ENCODE data around the gene NINJ2. TPM values are rescaled to one million over a fixed set of nuclear protein-coding genes. Genes with fewer than 3 reads are reported as not detected.

NINJ2 gene
- total RNA-seq, 2 donors from 2014 or later: 2.1 to 4.2 TPM

DNA sequence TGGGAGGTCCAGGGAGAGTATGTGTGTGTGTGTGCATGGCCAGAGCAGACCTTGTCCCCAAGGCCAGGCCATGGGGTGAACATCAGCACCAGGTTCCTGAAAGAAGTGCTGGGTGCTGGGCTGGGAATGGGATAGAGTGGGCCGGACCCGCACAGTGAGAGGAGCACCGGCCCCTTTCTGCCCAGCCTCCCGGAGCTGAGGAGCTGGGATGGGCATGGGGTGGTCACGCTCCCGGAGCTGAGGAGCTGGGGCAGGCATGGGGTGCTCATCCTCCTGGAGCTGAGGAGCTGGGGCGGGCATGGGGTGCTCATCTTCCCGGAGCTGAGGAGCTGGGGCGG is 120.2 kb downstream of the NINJ2 start:
- Histone ChIP-seq H3K9me3 (no peaks in the 10 kb centered on the region), H3K27ac (no peak overlapping the region), H3K36me3 (no peaks in the 10 kb centered on the region), H3K4me1 (peaks cover 7% of the 10 kb centered on the region), H3K9ac (ENCODE audit: low read depth in 2 of 2, low read length in 2 of 2) (no peak overlapping the region), H3K27me3 (no peaks in the 10 kb centered on the region), H3K4me3 (no peak overlapping the region)
- intact Hi-C loops (cut with DNase I): no loop called here
- no peak for DNase-seq
- TF ChIP-seq, protein P1, sequence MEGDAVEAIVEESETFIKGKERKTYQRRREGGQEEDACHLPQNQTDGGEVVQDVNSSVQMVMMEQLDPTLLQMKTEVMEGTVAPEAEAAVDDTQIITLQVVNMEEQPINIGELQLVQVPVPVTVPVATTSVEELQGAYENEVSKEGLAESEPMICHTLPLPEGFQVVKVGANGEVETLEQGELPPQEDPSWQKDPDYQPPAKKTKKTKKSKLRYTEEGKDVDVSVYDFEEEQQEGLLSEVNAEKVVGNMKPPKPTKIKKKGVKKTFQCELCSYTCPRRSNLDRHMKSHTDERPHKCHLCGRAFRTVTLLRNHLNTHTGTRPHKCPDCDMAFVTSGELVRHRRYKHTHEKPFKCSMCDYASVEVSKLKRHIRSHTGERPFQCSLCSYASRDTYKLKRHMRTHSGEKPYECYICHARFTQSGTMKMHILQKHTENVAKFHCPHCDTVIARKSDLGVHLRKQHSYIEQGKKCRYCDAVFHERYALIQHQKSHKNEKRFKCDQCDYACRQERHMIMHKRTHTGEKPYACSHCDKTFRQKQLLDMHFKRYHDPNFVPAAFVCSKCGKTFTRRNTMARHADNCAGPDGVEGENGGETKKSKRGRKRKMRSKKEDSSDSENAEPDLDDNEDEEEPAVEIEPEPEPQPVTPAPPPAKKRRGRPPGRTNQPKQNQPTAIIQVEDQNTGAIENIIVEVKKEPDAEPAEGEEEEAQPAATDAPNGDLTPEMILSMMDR (IDR thresholded peaks at IDR 0.05): no peak

DNA sequence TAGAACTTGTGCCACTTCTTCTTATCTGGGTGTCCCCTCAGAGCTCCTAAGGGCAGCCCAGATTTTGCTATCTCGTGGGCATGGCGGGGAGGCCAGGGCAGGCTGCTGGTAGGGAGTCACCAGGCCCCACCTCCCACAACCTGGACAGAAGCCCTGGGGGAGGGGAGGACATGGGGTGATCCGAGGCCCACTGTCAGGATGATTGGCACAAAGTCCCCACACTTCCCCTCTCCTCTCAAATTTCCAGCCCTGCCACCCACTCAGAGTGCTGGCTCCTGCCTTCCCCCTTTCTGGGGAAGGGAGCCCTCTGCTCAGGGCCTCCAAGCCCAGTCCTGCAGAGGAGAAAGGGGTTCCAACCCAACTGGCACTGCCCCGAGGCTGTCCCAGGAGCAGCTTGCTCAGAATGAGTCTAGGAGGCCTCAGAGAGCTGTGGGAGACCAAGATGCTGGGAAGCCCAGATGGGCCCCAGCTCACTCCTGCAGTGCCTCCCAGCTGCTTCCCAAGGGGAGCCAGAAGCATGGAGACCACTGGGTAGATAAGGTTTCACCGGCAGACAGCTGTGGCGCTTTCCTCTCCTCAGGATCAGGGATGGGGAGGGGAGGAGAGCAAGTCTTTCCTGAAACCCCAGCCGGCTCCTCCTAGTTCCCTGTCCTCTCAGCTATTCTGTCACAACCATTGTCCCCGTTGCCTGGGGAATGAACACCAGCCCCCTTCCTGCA is 120.7 kb downstream of the NINJ2 start:
- H3K4me1 ChIP-seq: peaks cover 7% of the 10 kb centered on the region
- no peak overlapping the region for H3K4me3 ChIP-seq
- H3K9ac ChIP-seq (ENCODE audit: low read depth in 2 of 2, low read length in 2 of 2): peak overlapping the region; percentile 21 to 45
- no peaks in the 10 kb centered on the region for H3K27me3 ChIP-seq
- no peak for DNase-seq
- H3K9me3 ChIP-seq: no peaks in the 10 kb centered on the region
- TF ChIP-seq, protein P1 (IDR thresholded peaks at IDR 0.05): no peak
- no peak overlapping the region for H3K27ac ChIP-seq
- intact Hi-C loops (cut with DNase I): no loop called here
- no peaks in the 10 kb centered on the region for H3K36me3 ChIP-seq

DNA sequence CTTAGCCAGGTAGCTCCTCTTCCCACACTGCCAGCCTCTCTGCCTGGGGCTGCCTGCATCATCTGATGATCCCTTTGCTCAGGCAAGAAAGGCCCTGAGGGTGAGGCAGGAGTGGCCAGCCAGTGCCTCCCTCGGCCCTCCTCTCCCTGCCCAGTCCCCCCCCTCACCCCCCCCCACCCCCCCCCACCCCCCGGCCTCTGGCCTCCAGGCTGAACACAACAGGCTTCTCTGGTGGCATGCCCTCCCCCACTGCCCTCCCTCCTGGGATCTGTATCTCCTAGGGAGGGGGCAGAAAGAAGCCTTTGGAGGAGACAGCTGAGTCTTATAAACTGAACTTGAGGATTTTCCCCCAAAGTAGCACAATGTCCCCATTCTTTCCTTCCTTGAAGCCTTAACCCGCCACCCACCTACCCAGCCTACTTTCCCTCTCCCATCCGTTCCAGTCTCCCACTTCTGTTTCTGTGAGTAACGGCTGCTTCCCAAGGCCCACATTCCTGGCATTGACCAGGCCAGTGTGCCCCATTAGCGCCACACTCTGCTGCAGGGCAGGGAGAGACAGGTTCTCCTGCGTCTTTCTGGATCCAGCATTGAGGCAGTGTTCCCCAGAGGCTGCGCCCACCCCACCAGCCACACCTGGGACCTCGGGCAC is 121.4 kb downstream of the NINJ2 start:
- Histone ChIP-seq H3K4me1 (peaks cover 7% of the 10 kb centered on the region), H3K9me3 (no peaks in the 10 kb centered on the region), H3K27ac (no peak overlapping the region), H3K36me3 (no peaks in the 10 kb centered on the region), H3K27me3 (no peaks in the 10 kb centered on the region), H3K9ac (ENCODE audit: low read depth in 2 of 2, low read length in 2 of 2) (peak overlapping the region; percentile 15 to 21), H3K4me3 (no peak overlapping the region)
- no peak for DNase-seq
- TF ChIP-seq, protein P1 (IDR thresholded peaks at IDR 0.05): no peak
- intact Hi-C loops (cut with DNase I): no loop called here

DNA sequence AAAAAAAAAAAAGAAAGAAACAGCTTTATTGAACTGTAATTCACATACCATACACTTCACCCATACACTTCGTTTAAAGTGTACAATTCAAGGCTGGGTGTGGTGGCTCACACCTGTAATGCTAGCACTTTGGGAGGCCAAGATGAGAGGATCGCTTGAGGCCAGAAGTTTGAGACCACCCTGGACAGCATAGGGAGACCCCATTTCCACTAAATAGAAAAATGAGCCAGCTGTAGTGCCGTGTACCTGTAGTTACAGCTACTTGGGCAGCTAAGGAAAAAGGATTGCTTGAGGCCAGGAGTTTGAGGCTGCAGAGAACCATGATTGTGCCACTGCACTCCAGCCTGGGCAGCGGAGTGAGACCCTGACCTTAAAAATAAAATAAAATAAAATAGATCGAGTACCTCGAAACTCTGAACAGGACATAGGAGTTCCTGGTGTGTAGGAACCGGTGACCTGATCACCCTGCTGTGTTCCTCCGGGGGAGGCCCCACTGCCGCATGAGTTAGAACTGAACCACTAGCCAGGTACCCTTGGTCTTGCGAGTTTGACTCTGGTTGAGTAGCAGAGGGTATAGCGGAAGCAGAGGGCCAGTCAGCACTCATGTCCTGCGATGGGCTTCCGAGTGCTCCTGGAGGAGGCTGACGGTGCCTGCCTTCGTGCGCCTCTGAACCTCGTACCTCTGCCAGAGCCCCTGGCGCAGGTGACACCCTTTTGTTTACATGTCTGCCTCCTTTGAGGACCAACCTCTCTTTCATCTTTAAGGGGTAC is 123.5 kb downstream of the NINJ2 start:
- H3K9ac ChIP-seq (ENCODE audit: low read depth in 2 of 2, low read length in 2 of 2): peak overlapping the region in 1 of 2 donors; percentile 60
- intact Hi-C loops (cut with DNase I): no loop called here
- no peaks in the 10 kb centered on the region for H3K9me3 ChIP-seq
- peak; percentile 40 for DNase-seq
- TF ChIP-seq, protein P1 (IDR thresholded peaks at IDR 0.05): no peak
- H3K27me3 ChIP-seq: no peaks in the 10 kb centered on the region
- H3K27ac ChIP-seq: peak overlapping the region; percentile 88
- H3K4me3 ChIP-seq: no peak overlapping the region
- H3K36me3 ChIP-seq: no peaks in the 10 kb centered on the region
- peaks cover 7% of the 10 kb centered on the region for H3K4me1 ChIP-seq

DNA sequence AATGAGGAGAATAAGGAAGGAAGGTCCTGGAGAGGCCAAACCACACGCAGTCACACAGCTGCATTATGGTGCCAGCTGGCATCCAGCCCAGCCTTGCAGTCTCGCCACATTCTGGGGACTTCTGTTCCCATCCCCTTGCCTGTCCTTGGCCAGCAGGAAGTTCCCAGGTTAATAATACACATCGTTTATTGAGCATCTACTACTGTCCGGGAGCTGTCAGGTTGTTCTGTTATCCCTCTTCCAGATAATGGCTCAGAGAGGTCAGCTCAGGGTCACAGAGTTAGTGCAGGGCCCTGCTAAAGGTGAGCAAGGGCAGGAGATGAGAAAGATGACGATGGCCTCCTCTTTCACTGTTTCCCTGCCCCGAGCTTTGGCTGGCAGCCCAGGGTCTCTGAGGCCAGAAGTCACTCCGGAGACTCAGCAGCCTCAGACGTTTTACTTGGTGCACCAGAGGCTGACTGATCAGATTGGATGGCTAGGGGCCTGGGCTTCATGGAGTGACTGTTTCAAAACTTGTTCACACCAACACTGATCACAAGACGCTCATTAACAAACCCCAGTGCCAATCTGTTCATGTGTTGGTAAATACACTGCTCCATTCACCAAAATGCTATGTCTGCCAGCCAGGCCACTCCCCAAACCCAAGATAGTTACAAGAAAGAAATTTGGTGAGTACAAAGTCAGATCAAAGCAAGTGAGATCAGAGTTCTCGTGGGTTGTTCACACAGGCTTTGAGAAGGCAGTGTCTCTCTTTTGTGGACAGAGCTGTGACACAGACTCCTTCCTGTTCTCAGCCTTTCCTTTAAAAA is 124.3 kb downstream of the NINJ2 start:
- TF ChIP-seq, protein P1 (IDR thresholded peaks at IDR 0.05): no peak
- H3K27ac ChIP-seq: peak overlapping the region; percentile 88
- H3K4me1 ChIP-seq: peaks cover 7% of the 10 kb centered on the region
- H3K36me3 ChIP-seq: no peaks in the 10 kb centered on the region
- no peaks in the 10 kb centered on the region for H3K27me3 ChIP-seq
- H3K9me3 ChIP-seq: no peaks in the 10 kb centered on the region
- intact Hi-C loops (cut with DNase I): no loop called here
- H3K4me3 ChIP-seq: no peak overlapping the region
- peak overlapping the region in 1 of 2 donors; percentile 75 for H3K9ac ChIP-seq (ENCODE audit: low read depth in 2 of 2, low read length in 2 of 2)
- peak; percentile 91 for DNase-seq
